Measurements from ENCODE around the gene NPLOC4.

The NPLOC4 gene

DNA sequence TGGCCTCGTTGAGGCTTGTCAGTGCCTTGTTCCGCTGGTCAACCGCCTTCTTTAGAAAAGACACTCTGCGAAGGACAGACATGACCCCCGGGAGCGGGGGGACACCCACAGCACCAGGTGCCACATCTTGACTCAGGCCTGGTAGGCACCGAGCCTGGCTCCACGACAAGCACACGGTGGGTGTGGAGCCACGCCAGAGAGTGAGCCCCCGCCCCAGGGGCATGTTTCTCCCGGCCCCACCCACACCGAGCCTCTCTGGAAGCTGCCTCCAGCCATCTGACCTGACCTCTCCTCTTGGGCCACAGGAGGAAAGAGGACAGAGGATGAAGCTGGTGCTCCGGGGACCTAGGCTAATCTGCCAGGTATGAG lies 89.3 kb downstream of the NPLOC4 start:
- no peak for DNase-seq (ENCODE audit: low read depth in 2 of 2)

DNA sequence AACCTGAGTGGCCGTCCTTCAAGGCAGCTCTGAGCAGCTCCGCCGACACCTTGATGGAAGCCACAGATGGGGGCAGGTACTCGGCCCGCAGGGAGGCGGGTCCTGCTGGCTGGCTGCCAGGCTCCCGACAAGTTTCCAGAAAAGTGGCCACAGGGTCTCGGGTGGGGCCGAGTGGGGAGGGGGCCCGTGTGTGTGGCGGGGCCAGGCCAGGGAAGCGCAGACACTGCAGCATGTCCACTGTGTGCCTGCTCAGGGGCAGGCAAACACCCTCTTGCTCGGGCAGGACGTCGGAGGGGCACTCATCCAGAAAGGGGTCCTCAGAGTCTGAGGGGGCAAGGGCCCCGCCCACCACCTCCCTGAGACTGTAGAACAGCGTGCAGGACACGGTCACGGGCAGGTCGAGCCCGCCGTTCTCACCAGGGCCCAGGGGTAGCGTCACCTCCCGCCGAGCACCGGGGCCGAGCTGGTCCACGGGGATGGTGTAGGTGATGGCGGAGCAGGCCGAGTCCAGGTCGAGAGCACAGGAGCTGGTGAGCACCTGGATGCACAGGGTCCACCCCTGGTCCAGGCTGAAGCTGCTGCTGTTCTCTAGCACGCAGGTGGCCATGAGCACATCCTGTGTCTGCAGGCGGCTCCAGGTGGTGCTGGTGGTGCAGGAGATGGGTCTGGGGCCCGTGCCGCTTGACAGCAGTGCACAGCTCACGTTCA lies 89.9 kb downstream of the NPLOC4 start:
- no peak for DNase-seq (ENCODE audit: low read depth in 2 of 2)

DNA sequence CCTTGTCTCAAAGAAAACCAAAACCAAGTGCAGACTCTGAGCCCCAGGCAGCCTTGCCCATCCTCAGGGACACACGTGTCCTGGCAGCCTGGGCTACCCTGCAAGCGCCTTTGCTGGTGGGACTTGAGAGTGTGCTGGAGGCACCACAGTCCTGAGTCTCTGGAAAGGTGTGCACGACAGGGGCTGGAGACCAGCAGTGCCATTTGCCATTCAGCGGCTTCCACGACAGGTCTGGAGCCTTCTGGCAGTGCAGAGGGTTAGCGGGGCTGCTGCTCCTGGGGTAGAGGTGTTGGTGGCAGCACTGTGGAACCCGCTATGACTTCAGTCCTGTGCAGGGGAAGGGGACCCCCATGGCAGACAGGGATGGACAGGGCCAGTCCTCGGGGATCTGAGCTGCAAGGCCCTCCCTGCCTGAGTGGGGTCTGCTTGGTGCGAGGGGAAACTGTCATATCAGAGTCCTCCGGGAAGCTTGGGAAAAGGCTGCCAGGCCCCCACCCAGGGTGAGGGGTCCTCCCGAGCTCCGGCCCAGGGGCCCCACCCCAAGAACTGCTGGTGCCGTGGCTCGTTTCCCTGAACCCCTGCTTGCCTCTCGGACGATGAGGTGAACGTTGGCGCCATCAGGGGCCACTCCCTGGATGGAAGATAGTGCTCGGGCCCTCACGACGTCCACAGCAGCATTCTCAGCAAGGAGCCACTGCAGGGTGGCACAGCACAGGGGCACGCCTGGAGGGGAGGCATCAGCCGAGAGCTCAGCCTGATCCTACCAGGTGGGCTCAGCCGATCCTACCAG lies 91.6 kb downstream of the NPLOC4 start:
- no peak for DNase-seq (ENCODE audit: low read depth in 2 of 2)

DNA sequence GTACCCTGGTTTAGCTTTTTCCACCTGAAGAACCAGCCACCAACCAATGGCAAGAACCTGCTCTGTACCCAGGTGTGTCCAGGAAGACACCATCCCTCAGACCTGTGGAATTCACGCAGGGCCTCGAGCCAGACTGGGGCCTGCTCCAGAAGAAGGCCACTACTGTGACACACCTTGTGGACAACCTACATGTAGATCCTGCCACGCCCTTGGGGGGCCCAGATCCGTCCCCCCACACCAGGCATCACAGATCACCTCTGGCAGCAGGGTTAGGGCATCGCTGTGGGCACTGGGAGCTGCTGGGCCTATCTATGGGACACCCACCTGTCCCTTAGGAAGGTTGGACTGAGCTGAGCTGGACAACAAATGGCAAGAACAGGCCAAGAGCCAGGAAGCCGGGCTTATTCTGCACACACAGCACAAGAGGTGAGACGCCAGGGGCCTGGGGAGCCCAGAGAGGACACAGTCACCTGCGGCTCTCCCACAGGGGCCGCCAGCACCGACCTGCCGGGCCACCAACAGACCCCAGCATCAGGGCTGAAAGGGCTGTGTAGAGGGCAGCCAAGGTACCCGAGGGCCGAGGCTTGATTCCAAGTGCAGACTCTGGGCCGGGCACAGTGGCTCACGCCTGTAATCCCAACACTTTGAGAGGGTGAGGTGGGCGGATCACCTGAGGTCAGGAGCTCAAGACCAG lies 92.5 kb downstream of the NPLOC4 start:
- DNase-seq (ENCODE audit: low read depth in 2 of 2) = no peak

DNA sequence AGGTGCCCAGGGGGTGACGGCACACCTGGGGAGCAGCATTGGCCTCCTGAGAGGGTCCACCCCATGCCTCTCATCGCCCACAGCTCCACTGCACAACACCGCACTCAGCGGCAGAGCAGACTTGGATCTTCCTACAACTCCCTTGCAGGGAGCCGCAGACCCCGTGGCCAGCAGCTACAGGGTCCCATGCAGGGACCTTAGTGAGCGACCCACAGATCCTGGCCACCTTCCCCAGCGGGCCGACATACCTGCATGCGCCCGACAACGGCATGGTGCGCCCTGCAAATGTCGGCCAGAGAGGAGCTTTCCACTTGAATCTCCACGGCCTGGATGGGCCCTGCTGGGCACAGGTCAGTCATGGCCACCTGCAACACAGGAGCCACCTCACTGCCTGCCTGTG lies 93.2 kb downstream of the NPLOC4 start:
- no peak for DNase-seq (ENCODE audit: low read depth in 2 of 2)

DNA sequence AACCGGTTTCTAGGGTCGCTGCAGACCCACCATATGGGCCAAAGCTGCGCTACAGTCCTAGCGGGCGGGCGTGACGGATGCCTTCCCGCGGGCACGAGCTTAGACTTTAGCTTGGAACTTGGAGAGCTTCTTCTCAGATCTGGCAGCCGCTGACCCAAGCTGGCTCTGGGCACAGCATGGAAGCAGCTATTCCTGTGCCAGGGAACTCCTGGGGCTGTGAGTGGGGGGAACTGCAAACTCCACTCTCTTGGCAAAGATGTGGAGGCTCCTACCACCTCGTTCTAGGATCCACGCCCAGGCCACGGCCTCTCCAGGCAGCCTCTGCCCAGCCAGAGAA lies 93.6 kb downstream of the NPLOC4 start:
- DNase-seq (ENCODE audit: low read depth in 2 of 2) = no peak

DNA sequence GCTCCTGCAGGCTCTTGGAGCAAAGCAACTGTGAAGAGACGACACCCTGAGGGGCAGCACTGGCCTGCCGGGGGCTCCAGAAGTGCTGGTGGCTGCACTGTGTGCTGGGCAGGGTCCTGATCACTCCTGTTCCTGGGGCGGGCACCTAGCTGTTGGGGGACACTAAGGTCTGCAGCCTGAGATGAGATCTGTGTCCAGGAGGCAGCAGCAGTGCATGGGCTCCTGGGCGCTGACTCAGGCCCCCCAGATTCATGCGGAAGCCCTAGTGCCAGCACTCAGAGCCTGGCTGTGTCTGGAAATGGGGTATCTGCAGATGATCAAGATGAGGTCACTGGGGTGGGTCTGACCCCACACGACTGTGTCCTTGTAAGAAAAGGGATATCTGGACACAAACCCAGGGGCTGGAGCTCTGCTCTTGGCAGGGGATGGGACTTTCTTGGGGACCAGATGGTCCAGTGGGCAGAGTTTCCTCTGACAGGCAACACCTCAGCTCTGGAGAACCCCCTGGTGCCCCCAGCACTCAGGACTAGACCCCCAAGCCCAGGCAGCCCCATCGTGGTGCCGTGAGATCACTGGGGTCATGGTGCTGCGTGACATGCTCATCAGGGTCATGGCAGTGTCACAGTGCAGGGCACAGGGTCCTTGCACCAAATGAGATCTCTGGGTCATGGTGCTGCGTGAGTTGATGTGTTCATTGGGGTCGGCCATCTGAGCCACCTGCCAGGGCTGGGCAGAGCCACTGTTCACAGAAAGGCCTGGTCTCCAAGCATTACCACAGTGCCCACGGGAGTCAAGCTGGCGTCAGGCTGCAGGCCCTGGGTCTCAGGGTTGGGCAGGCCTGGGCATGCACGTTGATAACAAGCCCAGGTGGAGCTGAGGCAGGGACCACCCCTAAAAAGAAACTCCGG lies 94.2 kb downstream of the NPLOC4 start:
- no peak for DNase-seq (ENCODE audit: low read depth in 2 of 2)

DNA sequence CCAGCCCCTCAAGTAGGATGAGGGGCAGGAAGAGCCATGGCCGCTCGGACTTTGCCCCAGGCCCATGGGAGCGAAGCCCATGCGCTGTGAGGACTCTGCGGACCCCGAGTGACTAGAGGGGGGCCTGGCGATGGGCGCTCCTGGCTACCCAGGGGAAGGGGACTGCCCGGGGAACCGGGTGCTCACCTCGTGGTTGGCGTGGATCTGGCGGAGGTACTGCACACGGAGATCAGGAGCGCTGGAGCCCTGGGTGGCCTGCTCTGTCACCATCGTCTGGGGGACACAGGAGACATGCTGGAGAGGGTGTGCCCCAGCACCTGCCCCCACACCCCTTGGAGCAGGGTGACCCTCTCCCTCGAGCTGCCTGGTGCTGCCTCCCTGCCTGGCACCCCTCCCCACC lies 95.8 kb downstream of the NPLOC4 start:
- no peak for DNase-seq (ENCODE audit: low read depth in 2 of 2)

DNA sequence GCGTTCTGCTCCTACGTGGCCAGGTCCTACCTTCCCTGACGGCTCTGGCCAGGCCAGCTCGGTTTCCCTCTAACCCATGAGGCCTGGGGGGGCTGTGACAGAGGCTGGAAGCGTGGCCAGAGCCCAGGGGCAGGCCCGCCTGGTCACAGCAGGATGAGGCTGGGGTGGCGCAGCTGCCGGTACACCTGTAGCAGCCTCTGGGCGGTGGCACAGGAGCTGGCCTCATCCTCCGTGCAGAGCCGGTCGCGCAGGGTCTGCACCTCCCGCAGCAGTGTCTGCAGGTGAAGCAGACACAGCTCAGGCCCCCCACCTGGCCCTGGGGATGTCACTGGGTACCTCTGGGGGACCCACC lies 96.3 kb downstream of the NPLOC4 start:
- DNase-seq (ENCODE audit: low read depth in 2 of 2) = no peak

DNA sequence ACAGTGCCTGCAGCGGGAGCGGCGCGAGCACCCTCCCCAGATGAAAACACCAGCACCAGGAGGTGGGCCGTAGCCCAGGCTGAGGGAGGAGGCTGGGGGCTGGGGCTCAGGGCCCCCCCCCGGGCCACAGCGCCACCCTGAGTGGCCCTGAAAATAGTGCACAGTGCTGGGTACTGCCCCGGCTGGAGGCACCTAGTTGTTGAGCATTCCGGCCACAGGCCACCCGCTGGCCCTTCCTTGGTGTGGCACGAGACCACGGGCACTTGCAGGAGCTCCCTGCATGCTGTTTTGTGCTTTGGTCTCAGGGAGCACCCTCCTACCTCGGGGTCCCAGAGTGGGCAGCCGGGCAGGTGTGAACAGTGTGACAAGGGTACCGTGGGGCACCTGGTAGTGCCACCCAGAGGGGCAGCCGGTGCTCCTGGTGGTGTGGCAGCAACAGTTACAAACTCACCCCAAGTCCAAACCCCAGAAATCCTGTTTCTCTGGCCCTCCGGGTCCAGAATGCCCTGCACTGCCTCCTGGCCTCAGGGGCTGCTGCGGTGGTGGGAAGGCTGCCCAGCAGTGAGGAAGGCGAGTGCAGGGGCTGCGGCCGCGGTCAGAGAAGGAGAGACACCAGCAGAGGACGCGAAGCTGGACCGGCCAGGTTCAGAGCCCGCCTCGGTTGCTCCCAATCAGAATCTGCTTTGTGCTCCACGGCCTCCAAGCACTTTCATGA lies 96.8 kb downstream of the NPLOC4 start:
- no peak for DNase-seq (ENCODE audit: low read depth in 2 of 2)

DNA sequence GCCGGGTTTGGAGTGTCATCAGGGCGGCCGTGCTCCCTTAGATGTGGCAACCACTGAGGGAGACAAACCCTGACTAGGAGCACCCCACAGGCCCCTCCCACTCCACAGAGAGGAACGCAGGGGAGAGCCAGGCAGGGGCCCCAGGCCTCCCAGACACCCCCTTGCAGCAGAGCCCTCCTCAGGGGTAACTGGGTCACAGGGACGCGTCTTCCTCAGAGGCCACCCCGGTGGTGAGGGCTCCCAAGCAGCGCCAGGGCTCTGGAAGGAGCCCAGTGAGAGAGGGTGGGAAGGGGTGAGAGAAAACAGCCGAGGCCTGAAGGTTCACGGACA lies 97.4 kb downstream of the NPLOC4 start:
- DNase-seq (ENCODE audit: low read depth in 2 of 2) = no peak

DNA sequence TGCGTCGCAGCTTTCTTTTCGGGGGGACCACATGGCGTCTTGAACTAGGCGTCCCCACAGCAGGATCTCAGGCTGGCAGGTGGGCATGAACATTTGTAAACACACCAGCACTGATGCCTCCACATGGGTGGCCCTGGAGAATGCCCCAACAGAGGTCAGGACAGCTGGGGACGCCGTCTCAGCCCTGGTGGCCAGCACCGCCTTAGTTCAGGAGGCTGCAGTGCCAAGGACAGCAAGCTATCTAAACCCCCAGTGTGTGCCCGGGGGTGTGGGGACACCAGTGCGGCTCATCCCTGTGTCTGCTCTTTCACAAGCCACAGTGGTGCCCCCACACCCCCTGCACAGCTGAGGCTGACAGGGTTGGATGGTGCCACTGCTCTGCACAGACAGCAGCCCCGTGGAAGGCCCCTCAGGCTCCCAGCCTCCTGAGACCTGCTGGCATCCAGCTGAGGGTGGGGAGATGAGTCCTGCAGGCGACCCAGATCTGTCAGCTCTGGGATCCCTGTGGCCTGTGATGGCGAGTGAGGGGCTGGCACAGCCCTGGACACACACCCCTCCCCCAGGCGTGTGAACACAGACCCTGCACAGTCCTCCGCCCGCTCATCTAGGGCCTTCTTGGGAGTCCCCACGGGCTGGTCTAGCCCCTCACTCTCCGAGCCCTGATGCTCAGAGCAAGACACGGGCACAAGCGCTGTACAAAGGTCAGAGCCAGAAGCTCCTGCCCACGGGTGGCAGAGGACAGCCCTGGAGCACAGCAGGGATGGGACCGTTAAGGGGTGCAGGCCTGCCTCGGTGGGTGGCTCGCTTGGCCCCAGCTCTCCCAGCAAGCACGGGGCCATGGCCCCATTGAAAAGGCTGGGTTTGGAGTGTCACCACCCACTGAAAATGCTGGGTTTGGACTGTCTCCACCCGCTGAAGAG lies 98.0 kb downstream of the NPLOC4 start:
- DNase-seq (ENCODE audit: low read depth in 2 of 2) = no peak

DNA sequence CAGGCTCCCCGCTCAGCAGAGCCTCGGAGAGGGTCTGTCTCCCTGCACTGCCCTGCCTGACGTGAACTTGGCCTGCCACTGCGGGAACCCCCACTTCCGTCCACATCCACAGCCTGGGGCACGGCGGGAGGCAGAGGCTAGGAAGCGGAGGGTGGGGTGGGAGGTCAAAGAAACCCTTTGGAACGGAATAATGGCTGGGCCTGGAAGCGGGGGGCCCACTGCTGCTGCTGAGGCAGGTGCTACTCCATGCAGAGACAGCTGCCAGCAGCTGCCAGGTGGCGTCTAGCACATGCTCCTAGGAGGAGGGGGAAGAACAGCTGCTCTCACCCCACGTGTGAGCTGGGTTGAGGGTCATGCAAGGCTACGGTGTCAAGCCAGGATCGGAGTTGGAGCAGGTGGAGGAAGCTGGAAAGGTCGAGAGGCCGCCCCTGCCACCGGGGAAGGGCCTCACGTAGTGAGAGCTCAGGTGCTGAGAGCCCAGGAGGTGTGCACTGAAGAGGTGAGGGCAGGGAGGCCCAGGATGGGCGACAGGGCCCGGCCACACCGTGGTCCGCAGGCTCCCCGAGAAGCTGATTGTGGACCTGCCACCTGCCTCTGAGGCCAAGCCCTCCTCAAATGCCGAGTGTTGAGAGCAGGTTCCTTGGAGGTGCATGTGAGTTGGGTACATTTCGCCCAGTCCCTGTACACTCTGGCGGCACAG lies 98.9 kb downstream of the NPLOC4 start:
- DNase-seq (ENCODE audit: low read depth in 2 of 2) = no peak

DNA sequence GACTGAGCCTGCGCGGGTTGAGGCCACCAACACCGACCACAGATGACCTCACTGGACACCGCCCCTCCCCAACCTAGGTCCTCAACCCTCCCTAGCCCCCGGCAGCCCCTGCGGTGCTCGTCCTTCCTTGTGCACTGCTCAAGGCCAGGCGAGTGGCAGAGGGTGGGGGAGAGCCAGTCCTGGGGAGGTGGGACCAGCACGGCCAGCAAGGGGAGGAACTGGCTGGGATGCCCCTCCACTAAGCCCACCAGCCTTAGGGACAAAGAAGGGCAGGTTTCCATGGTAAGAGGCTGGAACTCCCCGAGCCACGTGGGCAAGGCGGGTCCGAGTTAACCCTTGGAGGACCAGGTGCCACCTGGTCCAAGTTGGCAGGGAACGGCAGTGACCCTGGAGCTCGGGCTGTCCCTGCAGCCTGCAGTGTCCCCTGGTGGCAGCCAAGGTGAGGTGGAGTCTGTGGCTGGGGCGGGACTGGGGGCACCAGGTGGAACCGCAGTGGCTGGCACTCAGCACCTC lies 99.5 kb downstream of the NPLOC4 start:
- DNase-seq (ENCODE audit: low read depth in 2 of 2) = no peak

DNA sequence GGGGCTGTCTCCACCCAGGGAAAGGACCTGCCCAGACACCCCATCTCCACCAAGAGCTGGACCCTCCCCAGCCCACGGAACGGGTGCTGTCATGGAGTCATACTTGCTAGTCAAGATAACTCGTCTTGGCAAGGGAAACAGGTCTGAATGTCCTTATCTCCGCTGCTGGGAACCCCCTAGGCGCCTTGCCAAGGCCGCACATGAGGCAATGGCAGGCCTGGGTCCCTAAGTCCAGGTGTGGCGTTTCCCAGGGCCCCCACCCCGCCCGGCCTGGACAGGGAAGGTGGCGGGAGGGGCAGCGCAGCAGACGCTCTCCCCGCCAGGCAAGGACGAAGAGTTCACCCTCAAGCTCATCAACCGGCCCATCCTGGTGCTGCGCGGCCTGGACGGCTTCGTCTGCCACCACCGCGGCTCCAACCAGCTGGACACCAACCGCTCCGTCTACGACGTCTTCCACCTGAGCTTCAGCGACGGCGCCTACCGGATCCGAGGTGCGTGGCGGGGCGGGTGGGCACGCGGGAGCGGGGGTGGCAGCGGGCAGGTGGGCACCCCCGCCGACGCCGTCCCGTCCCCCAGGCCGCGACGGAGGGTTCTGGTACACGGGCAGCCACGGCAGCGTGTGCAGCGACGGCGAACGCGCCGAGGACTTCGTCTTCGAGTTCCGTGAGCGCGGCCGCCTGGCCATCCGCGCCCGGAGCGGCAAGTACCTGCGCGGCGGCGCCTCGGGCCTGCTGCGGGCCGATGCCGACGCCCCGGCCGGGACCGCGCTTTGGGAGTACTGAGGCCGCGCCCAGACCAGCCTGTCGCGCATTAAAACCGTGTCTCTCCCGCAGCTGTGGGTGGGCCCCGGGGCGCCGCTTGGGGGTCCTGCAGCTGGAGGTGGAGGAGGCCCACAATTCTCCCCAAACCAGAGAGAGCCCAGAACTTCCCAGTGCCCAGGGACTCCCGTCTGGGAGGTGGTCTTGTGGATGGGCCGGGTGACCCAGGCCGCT lies 100.3 kb downstream of the NPLOC4 start:
- DNase-seq (ENCODE audit: low read depth in 2 of 2) = no peak

DNA sequence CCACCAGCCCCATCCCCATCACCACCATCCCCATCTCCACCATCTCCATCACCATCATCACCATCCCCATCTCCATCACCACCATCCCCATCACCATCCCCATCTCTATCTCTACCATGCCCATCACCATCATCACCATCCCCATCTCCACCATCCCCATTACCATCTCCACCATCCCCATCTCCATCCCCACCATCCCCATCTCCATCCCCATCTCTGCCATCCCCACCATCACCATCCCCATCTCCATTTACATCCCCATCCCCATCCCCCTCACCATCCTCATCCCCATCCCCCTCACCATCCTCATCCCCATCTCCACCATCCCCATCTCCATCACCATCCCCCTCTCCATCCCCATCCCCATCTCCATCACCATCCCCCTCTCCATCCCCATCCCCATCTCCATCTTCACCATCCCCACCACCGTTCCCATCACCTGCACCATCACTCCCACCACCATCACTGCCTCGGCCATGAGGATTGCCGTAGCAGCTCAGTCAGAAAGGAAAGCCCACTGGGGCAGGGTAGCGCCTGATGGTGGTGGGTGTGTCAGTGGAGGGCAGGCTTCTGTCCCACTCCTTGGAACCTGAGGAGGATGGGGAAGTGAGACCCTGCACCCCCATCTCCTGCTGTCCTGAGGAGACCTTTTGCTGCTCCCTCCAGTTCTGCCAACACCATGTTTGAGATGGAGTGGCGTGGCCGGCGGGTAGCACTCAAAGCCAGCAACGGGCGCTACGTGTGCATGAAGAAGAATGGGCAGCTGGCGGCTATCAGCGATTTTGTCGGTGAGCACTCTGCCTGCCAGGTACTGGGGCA lies 101.2 kb downstream of the NPLOC4 start:
- DNase-seq (ENCODE audit: low read depth in 2 of 2) = no peak

DNA sequence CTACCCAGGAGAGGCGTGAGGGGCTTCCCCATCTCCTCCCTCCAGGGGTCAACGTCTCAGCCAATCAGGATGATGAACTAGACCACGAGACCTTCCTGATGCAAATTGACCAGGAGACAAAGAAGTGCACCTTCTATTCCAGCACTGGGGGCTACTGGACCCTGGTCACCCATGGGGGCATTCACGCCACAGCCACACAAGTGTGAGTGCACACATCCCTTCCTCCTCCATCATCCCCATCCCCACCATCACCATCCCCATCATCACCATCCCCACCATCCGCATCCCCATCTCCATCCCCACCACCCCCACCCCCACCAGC lies 101.9 kb downstream of the NPLOC4 start:
- DNase-seq (ENCODE audit: low read depth in 2 of 2) = no peak
